ENCODE results near the gene DAPL1.

DNA sequence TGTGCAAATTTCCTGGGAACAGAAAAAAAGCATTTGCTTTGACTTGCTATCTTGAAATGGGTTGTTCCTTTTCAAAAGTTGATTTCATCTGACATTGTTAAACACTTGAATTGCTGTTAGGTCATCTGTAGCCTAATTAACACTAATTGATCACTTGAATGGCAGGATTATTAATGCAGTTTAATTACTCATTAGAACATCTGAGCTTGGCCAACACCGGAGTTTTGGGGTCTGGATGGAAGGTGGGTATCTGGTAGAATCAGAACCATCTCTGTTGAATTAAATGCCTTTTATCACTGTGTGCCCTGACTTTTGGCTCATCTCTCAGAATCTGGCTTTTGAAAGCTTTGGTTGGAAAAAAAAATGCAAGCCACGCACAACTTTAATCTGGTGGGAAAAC, 8.4 kb downstream of the DAPL1 start:
- TF ChIP-seq, protein P1, sequence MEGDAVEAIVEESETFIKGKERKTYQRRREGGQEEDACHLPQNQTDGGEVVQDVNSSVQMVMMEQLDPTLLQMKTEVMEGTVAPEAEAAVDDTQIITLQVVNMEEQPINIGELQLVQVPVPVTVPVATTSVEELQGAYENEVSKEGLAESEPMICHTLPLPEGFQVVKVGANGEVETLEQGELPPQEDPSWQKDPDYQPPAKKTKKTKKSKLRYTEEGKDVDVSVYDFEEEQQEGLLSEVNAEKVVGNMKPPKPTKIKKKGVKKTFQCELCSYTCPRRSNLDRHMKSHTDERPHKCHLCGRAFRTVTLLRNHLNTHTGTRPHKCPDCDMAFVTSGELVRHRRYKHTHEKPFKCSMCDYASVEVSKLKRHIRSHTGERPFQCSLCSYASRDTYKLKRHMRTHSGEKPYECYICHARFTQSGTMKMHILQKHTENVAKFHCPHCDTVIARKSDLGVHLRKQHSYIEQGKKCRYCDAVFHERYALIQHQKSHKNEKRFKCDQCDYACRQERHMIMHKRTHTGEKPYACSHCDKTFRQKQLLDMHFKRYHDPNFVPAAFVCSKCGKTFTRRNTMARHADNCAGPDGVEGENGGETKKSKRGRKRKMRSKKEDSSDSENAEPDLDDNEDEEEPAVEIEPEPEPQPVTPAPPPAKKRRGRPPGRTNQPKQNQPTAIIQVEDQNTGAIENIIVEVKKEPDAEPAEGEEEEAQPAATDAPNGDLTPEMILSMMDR (conservative IDR thresholded peaks at IDR 0.05 in 1 of 2, IDR thresholded peaks at IDR 0.05 in 1 of 2; ENCODE audit: low read depth in 1 of 2, low read length in 2 of 2), result no peak
- TF ChIP-seq EZH2 (IDR thresholded peaks at IDR 0.05; ENCODE audit: low read length, missing control alignments), result no peak

All from fibroblast of lung (primary cell).